IPS-NIHi7 (cell line): ENCODE data around the gene POLR3C.
"Not testable (repeated sequence)": the region's sequence is repeated elsewhere in the genome, so short reads cannot be mapped to it uniquely, and the experiment has no call there.

Experiments
- DNase-seq: peaks from one replicate; pipeline ENCODE4 v3.0.0; 2012; ENCODE audit warnings: mixed read lengths; ENCODE audit errors: extremely low spot score

The POLR3C gene

GRCh38 chr1:145818095-145818494 lies 5.9 kb upstream of the POLR3C start:
- not testable (repeated sequence) for DNase-seq

DNA sequence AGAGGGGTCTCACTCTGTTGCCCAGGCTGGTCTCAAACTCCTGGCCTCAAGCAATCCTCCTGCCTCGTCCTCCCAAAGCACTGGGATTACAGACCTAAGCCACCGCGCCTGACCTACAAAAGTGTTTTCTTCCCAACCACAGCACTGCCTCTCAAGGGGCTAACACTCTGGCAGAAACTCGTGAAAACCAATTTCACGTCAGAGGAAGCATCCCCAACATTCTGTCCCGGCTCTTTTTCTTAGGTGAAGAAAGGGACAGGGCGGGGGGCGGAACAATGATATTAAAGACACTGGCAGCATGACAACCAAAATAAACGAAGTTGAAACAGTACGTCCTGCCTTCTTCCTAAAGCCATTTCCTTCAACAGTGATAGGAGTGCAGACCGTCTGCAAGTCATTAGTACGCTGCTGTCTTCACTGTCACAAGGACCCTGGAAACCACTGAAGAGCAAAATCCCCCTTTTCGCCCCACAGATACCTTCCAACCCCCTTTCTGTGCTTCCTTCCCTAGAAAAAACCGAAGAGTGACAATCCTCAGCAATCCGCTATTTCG lies 1.1 kb upstream of the POLR3C start:
- not testable (repeated sequence) for DNase-seq

GRCh38 chr1:145824499-145824842 lies 471 bp downstream of the POLR3C start:
- DNase-seq, result no peak

- DNase-seq, result no peak
Observed at GRCh38 chr1:145826030-145826429, 2.0 kb downstream of the POLR3C start.

DNA sequence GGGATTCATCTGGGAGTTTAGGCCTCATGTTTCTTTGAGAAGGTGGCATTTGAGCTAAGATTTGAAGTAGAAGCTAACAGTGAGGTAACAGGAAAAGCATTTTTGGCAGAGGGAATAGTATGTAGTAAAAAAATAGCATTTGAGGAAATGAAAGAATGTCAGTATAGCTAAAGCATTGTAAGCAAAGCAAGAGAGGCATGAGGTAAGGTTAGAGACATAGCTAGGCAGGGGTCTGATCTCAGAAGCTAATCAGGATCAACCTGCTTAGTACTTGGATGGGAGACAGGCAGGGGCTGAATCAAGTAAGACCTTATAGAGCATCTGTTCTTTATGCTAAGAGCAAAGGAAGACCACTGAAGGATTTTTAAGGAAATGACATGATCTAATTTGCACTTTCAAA lies 4.0 kb downstream of the POLR3C start:
- DNase-seq, result no peak

GRCh38 chr1:145828367-145829026 lies 4.5 kb downstream of the POLR3C start:
- DNase-seq, result no peak

DNA sequence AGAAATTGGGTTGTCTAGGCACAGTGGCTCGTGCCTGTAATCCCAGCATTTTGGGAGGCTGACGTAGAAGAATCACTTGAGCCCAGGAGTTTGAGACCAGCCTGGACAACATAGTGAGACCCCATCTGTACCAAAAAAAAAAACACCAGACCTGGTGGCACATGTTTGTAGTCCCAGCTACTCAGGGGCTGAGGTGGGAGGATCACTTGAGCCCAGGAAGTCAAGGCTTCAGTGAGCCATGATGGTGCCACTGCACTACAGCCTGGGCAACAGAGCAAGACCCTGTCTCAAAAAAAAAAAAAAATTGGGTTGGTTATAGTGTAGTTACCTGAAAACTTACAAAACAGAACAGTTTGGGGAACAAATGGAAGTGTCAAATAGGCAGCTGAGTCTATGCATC lies 6.8 kb downstream of the POLR3C start:
- DNase-seq, result not testable (repeated sequence)

- no peak for DNase-seq
Observed at GRCh38 chr1:145837656-145838055, 13.7 kb downstream of the POLR3C start.

DNA sequence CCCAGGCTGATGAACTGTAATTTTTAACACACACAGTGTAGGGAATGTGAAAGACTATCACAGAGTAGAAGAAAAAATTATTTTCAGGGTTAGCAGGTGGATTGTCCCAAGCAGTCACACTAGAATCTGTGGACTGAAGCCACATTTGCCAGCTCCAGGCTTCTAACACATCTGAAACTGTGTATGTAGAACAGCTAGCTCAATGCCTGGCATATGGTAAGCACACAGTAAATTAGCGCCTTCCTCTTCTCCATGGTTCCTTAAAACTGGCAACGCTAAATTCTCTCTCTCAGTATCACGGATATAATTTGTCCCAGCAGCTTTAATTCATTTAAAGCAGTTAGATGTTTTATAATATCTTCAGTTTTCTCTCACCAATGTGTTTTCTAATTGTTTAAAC lies 19.0 kb downstream of the POLR3C start:
- DNase-seq, result no peak

GRCh38 chr1:145845144-145845513 lies 21.1 kb downstream of the POLR3C start:
- peak; percentile 22 for DNase-seq

- peak; percentile 94 for DNase-seq
Observed at GRCh38 chr1:145845514-145846161, 21.6 kb downstream of the POLR3C start, which contains the start of gene NUDT17. NUDT17 (plus strand) TSS chr1:145845630; CDS start chr1:145845641, 11 bp downstream.

DNA sequence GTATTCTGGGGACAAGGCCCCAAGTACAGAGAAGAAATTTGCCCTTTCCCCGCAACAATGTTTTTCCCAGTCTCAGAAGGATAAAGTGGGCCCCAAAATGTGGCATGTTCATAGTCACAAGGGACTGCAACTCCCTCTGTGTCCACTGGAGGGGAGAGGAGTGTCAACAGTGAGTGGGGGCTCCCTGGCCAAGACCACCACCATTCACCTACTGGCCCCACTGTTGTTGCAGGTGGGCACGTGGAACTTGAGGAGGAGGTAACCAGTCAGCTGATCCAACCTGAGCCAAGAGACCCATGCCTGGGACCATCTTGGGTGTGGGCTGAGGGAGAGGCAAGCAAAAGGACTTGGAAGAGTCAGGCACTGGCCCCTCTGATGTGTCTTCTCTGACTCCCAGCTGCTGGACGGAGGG lies 22.2 kb downstream of the POLR3C start:
- DNase-seq, result peak; percentile 73

- no peak for DNase-seq
Observed at GRCh38 chr1:145847827-145848226, 23.8 kb downstream of the POLR3C start.

GRCh38 chr1:145849356-145850160 lies 25.6 kb downstream of the POLR3C start:
- DNase-seq, result peak; percentile 56

DNA sequence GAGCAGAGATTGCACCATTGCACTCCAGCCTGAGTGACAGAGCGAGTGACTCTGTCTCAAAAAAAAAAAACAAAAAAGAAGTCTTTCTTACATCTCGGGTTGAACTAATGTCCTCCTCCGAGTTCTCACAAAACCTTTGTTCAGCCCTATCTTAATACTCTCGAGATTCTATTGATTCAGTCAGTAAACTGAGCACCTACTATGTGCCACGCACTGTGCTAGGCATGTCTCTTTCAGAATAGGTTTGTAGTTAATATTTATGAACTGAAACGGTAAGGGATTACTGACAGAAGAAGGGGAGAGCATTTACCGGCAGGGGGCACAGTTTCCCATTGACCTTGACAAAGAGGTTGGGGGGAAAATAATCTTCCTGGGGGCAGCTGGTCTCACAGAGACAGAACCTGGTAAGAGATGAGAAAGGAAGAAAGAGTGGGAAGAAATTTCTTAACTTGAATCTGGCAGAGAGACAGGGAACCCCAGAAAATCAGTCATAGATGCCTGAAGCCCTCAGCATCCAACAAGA lies 31.5 kb downstream of the POLR3C start:
- no peak for DNase-seq

DNA sequence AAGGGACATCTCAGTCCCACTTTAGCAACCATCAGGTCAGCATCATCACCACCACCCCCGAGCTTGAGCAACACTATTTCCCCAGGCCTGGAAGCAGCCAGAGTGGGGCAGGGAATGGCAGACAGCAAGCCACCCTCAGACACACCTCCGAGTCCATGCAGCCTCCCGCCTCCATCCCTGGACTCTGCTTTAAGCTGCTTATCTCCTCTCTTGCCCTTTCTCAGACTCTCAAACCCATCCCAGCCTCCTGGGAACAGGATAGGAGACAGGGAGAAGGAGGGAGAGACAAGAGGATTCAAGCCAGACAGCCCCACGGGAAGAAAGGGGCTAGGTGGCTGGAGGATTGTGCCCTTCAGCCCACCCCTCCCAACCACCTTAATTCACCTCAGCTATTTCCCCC lies 33.2 kb downstream of the POLR3C start:
- DNase-seq, result no peak

GRCh38 chr1:145858238-145858900 lies 34.4 kb downstream of the POLR3C start:
- DNase-seq, result peak; percentile 85

- peak; percentile 97 for DNase-seq
Observed at GRCh38 chr1:145858901-145859490, 35.0 kb downstream of the POLR3C start, which contains the start of gene PIAS3. PIAS3 (minus strand) TSS chr1:145859081; CDS start chr1:145858990, 91 bp downstream.

DNA sequence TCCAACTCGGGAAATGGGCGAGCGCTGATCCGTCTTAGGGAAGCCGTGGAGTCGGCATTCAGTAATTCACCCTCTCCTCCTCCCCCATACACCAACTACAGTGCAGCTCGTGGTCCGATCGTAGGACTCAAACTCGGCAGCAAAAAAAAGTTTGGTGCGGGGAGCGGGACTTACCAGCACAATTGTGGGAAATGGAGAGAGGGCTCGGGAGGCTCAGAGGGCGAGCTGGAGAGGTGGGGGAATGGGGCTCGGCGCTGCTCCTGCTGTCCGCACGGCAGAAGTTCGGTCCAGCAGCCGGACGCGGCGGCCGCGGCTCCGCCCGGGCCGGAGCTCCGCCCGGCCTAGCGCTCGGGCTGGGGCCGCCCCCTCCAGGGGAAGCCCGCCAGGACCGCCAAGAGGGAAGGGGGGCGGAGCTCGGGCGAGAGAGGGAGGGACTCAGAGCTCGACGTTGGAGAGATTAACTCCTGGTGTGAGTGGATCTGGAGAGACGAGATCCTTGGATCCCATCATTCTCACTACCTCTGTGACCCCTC lies 35.6 kb downstream of the POLR3C start:
- DNase-seq, result peak; percentile 92

- DNase-seq, result no peak
Observed at GRCh38 chr1:145863282-145864018, 39.5 kb downstream of the POLR3C start.
